ENCODE data around the gene ISYNA1. TPM values are rescaled to one million over a fixed set of nuclear protein-coding genes. Genes with fewer than 3 reads are reported as not detected.

ISYNA1 gene
- total RNA-seq, 1 donor from 2014 or later = 278 TPM

- H3K9me3 Mint-ChIP-seq = no peaks in the 10 kb centered on the region
- no peak overlapping the region for H3K4me3 Mint-ChIP-seq
- H3K27me3 Mint-ChIP-seq = no peaks in the 10 kb centered on the region
- no peak overlapping the region for H3K27ac Mint-ChIP-seq
- no peaks in the 10 kb centered on the region for H3K4me1 Mint-ChIP-seq (ENCODE audit: unreplicated experiment)
- no peak for DNase-seq (ENCODE audit: extremely low spot score, unreplicated experiment)
- peaks cover 4% of the 10 kb centered on the region for H3K36me3 Mint-ChIP-seq
- no peak for TF ChIP-seq CTCF (conservative IDR thresholded peaks at IDR 0.05)
Observed at GRCh38 chr19:18457483-18458331, 19.8 kb upstream of the ISYNA1 start.

- DNase-seq (ENCODE audit: extremely low spot score, unreplicated experiment) = no peak
- no peaks in the 10 kb centered on the region for H3K27me3 Mint-ChIP-seq
- H3K4me3 Mint-ChIP-seq = no peak overlapping the region
- H3K9me3 Mint-ChIP-seq = no peaks in the 10 kb centered on the region
- H3K36me3 Mint-ChIP-seq = peaks cover 4% of the 10 kb centered on the region
- H3K4me1 Mint-ChIP-seq (ENCODE audit: unreplicated experiment) = no peaks in the 10 kb centered on the region
- TF ChIP-seq CTCF (conservative IDR thresholded peaks at IDR 0.05) = no peak
- H3K27ac Mint-ChIP-seq = no peak overlapping the region
Observed at GRCh38 chr19:18456974-18457373, 19.0 kb upstream of the ISYNA1 start.

- H3K27ac Mint-ChIP-seq = no peak overlapping the region
- no peaks in the 10 kb centered on the region for H3K4me1 Mint-ChIP-seq (ENCODE audit: unreplicated experiment)
- no peak overlapping the region for H3K4me3 Mint-ChIP-seq
- no peak for DNase-seq (ENCODE audit: extremely low spot score, unreplicated experiment)
- H3K36me3 Mint-ChIP-seq = peaks cover 4% of the 10 kb centered on the region
- H3K27me3 Mint-ChIP-seq = no peaks in the 10 kb centered on the region
- TF ChIP-seq CTCF (conservative IDR thresholded peaks at IDR 0.05) = no peak
- H3K9me3 Mint-ChIP-seq = no peaks in the 10 kb centered on the region
Observed at GRCh38 chr19:18456279-18456678, 18.3 kb upstream of the ISYNA1 start.

- no peak for TF ChIP-seq CTCF (conservative IDR thresholded peaks at IDR 0.05)
- no peaks in the 10 kb centered on the region for H3K27me3 Mint-ChIP-seq
- no peak overlapping the region for H3K4me3 Mint-ChIP-seq
- H3K36me3 Mint-ChIP-seq = peaks cover 4% of the 10 kb centered on the region
- H3K27ac Mint-ChIP-seq = peak overlapping the region; percentile 63
- no peaks in the 10 kb centered on the region for H3K9me3 Mint-ChIP-seq
- DNase-seq (ENCODE audit: extremely low spot score, unreplicated experiment) = no peak
- H3K4me1 Mint-ChIP-seq (ENCODE audit: unreplicated experiment) = peaks cover 3% of the 10 kb centered on the region
Observed at GRCh38 chr19:18453269-18454024, 15.5 kb upstream of the ISYNA1 start.

DNA sequence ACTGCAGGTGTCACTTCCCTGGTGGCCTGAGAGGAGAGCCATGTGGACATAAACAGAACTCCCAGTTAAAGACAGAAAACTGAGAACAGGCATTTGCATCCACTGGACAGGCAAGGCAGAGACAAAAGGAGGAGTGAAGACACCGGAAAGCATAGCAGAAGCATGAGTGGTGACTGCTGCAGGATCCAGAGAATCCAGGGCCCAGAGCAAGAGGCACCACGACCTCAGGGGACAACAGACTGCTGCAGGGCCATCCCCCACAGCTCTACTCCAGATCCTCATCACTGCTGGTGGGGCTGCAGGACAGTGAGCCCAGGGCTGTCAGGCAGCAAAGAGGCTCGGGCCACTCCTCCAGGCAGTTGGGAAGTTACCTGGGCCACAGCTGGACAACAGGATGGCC lies 14.5 kb upstream of the ISYNA1 start:
- no peak overlapping the region for H3K27ac Mint-ChIP-seq
- H3K4me1 Mint-ChIP-seq (ENCODE audit: unreplicated experiment) = peaks cover 3% of the 10 kb centered on the region
- H3K4me3 Mint-ChIP-seq = no peak overlapping the region
- no peak for TF ChIP-seq CTCF (conservative IDR thresholded peaks at IDR 0.05)
- no peaks in the 10 kb centered on the region for H3K9me3 Mint-ChIP-seq
- DNase-seq (ENCODE audit: extremely low spot score, unreplicated experiment) = no peak
- H3K27me3 Mint-ChIP-seq = no peaks in the 10 kb centered on the region
- peaks cover 4% of the 10 kb centered on the region for H3K36me3 Mint-ChIP-seq
